Upper lobe of left lung (tissue), 4 donors: ENCODE measurements around the gene SCTR.

Experiments
- POLR2A ChIP-seq, 4 donors: fragments of 450-650 bp; IDR thresholded peaks; one replicate each; pipeline ENCODE4 v1.5.1; 2016 to 2017; ENCODE audit warnings: antibody characterized with exemption in 4 of 4, mild to moderate bottlenecking in 2 of 4
- TF ChIP-seq, protein P1 (sequence below), 6 experiments: fragments of 450-650 bp in 4 of 6; fragments of 200-600 bp in 2 of 6; sonication (generic) in 2 of 6; IDR thresholded peaks; one replicate each; pipeline ENCODE4 v1.5.1; 2016 to 2019; ENCODE audit warnings: antibody characterized with exemption in 6 of 6

DNA sequence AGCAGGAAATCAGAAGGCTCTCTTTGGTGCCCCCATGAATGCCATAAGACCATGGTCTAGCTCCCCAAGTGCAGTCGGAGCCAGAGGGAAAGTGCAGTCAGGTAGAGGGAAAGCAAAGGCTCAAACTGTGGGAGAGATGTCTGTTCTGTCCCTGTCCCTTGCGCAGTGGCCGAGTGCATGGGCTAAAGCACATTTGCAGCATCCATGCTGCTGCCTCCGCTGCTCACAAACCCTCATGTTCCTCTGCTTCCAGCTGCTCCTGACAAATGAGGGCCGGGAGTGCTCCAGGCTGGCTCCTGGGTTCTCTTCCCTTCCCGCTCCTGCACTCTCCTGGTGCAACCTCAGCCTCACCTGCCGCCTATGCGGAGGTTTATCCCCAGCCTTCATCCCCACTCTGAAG is 34.2 kb downstream of the SCTR start:
- no peak for TF ChIP-seq POLR2A (IDR thresholded peaks at IDR 0.05)
- TF ChIP-seq, protein P1, sequence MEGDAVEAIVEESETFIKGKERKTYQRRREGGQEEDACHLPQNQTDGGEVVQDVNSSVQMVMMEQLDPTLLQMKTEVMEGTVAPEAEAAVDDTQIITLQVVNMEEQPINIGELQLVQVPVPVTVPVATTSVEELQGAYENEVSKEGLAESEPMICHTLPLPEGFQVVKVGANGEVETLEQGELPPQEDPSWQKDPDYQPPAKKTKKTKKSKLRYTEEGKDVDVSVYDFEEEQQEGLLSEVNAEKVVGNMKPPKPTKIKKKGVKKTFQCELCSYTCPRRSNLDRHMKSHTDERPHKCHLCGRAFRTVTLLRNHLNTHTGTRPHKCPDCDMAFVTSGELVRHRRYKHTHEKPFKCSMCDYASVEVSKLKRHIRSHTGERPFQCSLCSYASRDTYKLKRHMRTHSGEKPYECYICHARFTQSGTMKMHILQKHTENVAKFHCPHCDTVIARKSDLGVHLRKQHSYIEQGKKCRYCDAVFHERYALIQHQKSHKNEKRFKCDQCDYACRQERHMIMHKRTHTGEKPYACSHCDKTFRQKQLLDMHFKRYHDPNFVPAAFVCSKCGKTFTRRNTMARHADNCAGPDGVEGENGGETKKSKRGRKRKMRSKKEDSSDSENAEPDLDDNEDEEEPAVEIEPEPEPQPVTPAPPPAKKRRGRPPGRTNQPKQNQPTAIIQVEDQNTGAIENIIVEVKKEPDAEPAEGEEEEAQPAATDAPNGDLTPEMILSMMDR (IDR thresholded peaks at IDR 0.05) = no peak
